B cell (primary cell): ENCODE measurements around the gene NYAP2.

Experiments used
- EZH2 ChIP-seq: IDR thresholded peaks from 2 replicates; pipeline ENCODE4 v1.6.1; 2012; ENCODE audit warnings: borderline replicate concordance, low read depth, mild to moderate bottlenecking, moderate library complexity, low read length; ENCODE audit not compliant: insufficient read depth, poor library complexity, severe bottlenecking
- TF ChIP-seq, protein P1 (sequence below): fragments of 200-600 bp; IDR thresholded peaks from one replicate; pipeline ENCODE4 v1.8.0; 2022; ENCODE audit warnings: antibody characterized with exemption, mild to moderate bottlenecking

DNA sequence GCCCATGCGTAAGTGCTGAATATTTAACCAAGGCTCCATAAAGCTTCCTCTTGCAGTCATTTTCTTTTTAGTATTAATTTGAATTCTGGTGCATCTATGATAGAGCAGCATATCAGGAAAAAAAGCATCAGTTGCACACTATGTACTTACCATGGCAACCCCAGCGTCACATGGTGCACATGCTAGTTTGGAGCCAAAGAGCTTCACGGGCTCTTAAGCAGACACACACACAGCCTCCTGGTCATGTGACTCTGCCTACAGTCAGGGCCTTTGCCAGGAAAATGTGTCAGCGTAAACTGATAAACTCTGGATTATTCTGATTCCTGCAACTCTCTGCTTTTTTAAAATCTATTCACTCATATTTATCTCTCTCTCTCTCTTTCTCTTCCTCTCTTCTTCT is 30.2 kb downstream of the NYAP2 start:
- TF ChIP-seq, protein P1, sequence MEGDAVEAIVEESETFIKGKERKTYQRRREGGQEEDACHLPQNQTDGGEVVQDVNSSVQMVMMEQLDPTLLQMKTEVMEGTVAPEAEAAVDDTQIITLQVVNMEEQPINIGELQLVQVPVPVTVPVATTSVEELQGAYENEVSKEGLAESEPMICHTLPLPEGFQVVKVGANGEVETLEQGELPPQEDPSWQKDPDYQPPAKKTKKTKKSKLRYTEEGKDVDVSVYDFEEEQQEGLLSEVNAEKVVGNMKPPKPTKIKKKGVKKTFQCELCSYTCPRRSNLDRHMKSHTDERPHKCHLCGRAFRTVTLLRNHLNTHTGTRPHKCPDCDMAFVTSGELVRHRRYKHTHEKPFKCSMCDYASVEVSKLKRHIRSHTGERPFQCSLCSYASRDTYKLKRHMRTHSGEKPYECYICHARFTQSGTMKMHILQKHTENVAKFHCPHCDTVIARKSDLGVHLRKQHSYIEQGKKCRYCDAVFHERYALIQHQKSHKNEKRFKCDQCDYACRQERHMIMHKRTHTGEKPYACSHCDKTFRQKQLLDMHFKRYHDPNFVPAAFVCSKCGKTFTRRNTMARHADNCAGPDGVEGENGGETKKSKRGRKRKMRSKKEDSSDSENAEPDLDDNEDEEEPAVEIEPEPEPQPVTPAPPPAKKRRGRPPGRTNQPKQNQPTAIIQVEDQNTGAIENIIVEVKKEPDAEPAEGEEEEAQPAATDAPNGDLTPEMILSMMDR: no peak
- no peak for TF ChIP-seq EZH2
